Neural progenitor cell (in vitro differentiated cells): ENCODE data around the gene ANXA8.
"Not testable (repeated sequence)": the region's sequence is repeated elsewhere in the genome, so short reads cannot be mapped to it uniquely, and the experiment has no call there.

Source experiments
- CTCF ChIP-seq: fragments of 200-600 bp; sonication (generic); IDR thresholded peaks from 2 replicates; pipeline ENCODE4 v1.5.1; 2017; ENCODE audit warnings: antibody characterized with exemption, mild to moderate bottlenecking
- EZH2 ChIP-seq: fragments of 200-600 bp; sonication (generic); IDR thresholded peaks from 2 replicates; pipeline ENCODE4 v1.6.1; 2017; ENCODE audit warnings: antibody characterized with exemption, mild to moderate bottlenecking, moderate library complexity
- EZH2phosphoT487 ChIP-seq: fragments of 200-600 bp; sonication (generic); IDR thresholded peaks from 2 replicates; pipeline ENCODE4 v1.6.1; 2017; ENCODE audit warnings: antibody characterized with exemption

DNA sequence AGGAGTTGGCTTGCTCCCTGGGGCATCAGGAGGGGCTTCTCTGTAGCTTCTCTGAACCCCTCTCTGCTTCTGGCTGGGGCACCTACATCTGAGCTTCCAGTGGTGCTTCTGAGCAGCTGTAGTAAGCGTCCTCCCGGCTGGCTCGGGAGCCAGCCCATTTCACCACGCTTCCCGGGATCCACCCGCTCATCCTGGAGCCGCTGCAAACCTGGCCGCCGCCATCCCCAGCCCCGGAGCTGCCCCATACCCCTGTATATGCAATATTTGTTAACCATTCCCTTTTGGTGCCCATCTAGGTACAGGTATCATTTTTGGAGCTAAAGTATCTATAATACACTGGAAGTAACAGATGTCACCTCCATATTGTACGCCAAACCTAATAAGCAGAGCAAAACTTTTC, 871 bp upstream of the ANXA8 start:
- not testable (repeated sequence) for TF ChIP-seq CTCF, EZH2, EZH2phosphoT487
